ENCODE results near the gene INTS2.
"Not testable (repeated sequence)": the region's sequence is repeated elsewhere in the genome, so short reads cannot be mapped to it uniquely, and the experiment has no call there.

INTS2 gene

DNA sequence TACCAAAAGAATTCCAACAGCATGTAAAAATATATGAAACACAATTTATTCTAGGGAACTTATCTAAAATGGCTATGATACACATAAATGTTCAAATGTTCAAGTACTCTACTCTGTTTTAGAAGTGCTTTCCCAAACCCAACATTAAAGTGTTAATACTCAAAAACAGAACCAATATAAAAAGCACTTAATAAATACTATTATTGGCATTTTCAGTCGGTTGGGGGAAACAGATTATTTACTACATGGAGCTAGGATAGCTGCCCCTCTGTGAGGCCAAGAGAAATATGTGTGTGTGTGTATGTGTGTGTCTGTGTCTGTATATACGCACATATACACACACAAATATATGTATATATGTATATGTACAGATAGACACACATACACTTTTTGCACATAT lies 32.4 kb downstream of the INTS2 start:
- no peak for DNase-seq

GRCh38 chr17:61894310-61894709 lies 33.5 kb downstream of the INTS2 start:
- not testable (repeated sequence) for DNase-seq

DNA sequence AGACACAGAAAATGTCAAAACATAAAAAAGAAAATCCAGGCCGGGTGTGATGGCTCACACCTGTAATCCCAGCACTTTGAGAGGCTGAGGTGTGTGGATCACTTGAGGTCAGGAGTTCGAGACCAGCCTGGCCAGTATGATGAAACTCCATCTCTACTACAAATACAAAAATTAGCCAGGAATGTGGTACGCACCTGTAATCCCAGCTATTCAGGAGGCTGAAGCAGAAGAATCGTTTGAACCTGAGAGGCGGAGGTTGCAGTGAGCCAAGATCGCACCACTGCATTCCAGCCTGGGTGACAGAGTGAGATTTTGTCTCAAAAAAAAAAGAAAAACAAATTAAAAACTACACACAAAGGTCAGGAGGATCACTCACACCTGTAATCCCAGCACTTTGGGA lies 40.0 kb downstream of the INTS2 start:
- not testable (repeated sequence) for DNase-seq

GRCh38 chr17:61885865-61886264 lies 41.9 kb downstream of the INTS2 start:
- not testable (repeated sequence) for DNase-seq

GRCh38 chr17:61884864-61885263 lies 42.9 kb downstream of the INTS2 start:
- DNase-seq: no peak

DNA sequence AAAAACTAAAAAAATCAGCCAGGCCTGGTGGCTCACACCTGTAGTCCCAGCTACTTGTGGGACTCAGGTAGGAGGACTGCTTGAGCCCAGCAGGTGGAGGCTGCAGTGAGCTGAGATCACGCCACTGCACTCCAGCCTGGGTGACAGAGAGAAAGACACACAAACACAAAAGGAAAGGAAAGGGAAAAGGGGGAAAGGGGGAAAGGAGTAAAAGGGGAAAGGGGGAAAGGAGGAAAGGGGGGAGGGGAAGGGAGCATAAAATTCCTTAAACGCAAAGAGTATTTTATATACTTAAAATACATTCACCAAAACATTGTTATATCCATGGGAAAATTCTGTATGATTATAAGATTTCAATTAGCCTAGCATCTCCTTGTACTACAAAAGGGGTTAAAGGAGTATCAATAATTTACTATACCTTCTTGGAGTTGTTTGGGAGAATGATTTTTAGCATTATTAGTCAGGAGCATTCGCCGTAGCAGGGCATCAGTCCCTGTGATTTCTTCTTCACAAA lies 47.1 kb downstream of the INTS2 start:
- no peak for DNase-seq

- DNase-seq: no peak
Observed at GRCh38 chr17:61878984-61879612, 48.7 kb downstream of the INTS2 start.

DNA sequence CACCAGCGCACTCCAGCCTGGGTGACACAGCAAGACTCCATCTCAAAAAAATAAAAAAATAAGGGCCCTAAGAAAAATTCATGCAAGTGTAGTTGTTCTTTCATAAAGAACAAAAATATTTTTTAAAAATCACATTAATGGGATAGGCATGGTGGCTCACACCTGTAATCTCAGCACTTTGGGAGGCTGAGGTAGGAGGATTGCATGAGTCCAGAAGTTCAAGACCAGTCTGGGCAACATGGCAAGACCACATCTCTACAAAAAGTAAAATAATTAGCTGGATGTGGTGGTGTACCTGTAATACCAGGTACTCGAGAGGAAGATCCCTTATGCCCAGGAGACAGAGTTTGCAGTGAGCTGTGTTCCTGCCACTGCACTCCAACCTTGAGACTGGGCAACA lies 49.3 kb downstream of the INTS2 start:
- no peak for DNase-seq

DNA sequence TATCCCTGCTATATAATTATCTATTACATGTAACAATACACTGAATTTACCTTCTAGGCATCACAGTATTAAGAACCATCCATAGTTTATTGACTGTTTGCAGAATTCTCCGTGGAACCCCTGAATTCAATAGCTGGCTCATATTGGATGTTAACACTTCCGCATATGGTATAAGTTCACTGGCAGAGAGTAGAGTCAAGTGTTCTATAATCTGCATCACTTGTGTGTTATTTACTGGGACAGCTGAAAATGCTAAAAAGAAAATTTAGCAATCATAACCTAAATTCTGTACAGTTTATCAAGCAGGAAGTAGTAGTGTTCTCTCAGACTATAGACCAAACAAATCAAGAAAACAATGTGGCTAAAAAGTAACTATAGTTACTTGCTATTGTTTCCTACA lies 49.9 kb downstream of the INTS2 start:
- DNase-seq: no peak

DNA sequence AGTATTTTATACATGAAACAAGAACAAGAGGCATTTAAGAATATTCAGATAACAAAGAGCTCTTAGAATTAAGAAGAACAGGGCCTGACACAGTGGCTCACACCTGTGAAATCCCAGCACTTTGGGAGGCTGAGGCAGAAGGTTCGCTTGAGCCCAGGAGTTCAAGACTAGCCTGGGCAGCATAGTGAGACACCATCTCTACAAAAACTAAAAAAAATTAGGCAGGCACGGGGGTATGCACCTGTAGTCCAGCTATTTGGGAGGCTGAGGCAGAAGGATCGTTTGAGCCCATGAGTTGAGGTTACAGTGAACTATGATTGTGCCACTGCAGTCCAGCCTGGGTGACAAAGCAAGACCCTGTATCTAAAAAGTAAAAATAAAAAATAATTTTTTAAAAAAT lies 52.0 kb downstream of the INTS2 start:
- no peak for DNase-seq

DNA sequence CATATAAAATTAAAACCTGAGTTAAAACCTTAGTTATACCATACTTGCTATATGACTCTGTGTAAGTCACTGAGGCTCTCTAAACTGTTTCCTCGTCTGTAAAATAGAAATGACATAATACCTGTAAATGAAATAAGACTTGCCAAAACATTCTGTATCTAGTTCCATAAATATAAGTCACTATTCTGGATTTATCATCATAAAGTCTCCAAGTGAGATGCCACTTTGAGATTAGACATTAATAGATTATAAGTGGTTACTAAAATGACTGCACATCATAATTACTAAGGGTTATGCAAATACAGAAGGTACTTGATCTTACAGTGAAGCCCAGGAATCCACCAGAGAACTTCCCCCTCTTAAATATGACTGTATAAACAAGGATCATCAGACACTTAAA lies 52.5 kb downstream of the INTS2 start:
- DNase-seq: no peak

- no peak for DNase-seq
Observed at GRCh38 chr17:61874075-61874474, 53.7 kb downstream of the INTS2 start.

- no peak for DNase-seq
Observed at GRCh38 chr17:61872099-61872498, 55.7 kb downstream of the INTS2 start.

- no peak for DNase-seq
Observed at GRCh38 chr17:61869138-61869537, 58.6 kb downstream of the INTS2 start.

GRCh38 chr17:61868074-61868473 lies 59.7 kb downstream of the INTS2 start:
- DNase-seq: no peak

DNA sequence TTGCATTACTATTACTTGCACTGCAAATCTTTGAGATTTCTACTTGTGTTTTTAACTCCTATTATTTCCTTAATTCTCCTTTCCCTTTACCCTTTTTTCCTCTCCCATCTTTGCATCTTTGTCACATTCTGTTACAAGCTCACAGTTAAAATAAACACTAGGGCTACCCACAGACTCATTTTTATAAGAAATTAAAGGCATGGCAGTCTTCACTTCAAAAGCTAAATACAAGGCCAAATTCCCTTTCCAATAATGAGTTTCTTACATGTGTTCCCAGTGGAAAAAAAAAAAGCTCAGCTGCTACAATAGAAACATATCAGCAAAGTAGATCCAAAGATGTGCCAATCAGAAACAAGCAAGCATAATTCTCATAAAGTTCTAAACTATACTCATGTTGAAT lies 60.7 kb downstream of the INTS2 start:
- no peak for DNase-seq

DNA sequence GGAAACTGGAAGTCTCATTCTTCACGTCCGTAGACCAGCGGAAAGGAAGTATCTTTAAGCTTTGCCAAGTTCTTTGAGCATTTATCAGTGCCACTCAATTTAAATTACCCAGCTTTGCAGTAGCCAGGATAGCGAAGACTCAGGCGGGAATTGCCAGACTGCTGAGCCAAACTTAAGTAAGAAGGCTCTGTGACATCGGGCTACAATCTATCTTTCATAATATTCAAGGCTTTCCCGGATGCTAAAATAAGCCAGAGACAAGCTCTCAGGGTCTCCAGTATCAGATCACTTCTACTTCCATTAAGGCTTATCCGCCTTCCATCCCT lies 64.0 kb downstream of the INTS2 start:
- no peak for DNase-seq

GRCh38 chr17:61862975-61863800 lies 64.6 kb downstream of the INTS2 start, which contains the start of gene BRIP1:
TSS of gene BRIP1 (minus strand) at chr17:61863528. CDS start at chr17:61861539, 1,989 bp downstream.
- DNase-seq: peak; percentile 92 to 94

GRCh38 chr17:61862105-61862574 lies 65.6 kb downstream of the INTS2 start:
- DNase-seq: peak in 1 of 2 experiments; percentile 24

DNA sequence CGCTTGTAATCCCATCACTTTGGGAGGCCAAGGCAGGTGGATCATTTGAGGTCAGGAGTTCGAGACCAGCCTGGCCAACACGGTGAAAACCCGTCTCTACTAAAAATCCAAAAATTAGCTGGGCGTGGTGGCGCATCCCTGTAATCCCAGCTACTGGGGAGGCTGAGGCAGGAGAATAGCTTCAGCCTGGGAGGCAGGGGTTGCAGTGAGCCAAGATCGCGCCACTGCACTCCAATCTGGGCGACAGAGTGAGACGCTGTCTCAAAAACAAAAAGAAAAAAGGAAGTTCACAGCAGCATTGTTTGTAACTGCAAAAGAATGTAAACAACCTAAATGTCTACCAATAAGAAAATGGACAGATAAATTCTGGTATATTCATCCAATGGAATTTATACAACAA lies 67.4 kb downstream of the INTS2 start:
- not testable (repeated sequence) for DNase-seq

- DNase-seq: no peak
Observed at GRCh38 chr17:61856035-61856434, 71.7 kb downstream of the INTS2 start.

- no peak for DNase-seq
Observed at GRCh38 chr17:61852857-61853256, 74.9 kb downstream of the INTS2 start.

GRCh38 chr17:61849674-61850073 lies 78.1 kb downstream of the INTS2 start:
- no peak for DNase-seq

GRCh38 chr17:61848896-61849295 lies 78.9 kb downstream of the INTS2 start:
- no peak for DNase-seq
